NOMO-1 treated with DMSO at 0.1 percent for 48 hours (cell line): ENCODE data around the gene ERICH2.

Experiments used
- DNase-seq: peaks from one replicate; lab custom pipeline; 2025; ENCODE audit not compliant: unreplicated experiment; lab: John Stamatoyannopoulos, UW

ERICH2 gene

GRCh38 chr2:170816504-170817092, 46.4 kb downstream of the ERICH2 start, which contains the start of gene GAD1:
Gene GAD1 (plus strand): TSS chr2:170816887. CDS start chr2:170818592, 1,705 bp downstream.
- peak; percentile 86 for DNase-seq

- DNase-seq: no peak
Observed at GRCh38 chr2:170817093-170818035, 47.2 kb downstream of the ERICH2 start.

DNA sequence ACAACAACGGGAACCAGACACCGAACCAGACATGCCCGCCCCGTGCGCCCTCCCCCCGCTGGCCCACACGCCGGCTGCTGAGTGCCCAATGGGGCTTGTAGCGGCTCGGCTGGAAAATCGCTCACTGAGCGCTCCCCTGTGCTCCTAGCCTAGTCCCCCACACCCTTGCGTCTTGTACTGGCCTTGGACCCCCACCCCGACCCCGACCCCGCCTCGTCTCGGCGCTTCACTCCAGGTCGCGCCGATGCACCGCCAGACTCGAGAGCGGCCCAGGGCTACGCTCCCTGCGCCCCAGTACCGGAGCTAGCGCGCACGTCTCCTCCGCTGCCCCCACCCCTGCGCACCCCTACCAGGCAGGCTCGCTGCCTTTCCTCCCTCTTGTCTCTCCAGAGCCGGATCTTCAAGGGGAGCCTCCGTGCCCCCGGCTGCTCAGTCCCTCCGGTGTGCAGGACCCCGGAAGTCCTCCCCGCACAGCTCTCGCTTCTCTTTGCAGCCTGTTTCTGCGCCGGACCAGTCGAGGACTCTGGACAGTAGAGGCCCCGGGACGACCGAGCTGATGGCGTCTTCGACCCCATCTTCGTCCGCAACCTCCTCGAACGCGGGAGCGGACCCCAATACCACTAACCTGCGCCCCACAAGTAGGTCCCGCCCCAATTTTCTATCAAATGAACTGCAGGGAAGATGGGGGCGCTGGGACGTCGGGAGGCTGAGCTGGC, 48.0 kb downstream of the ERICH2 start:
- DNase-seq: no peak

DNA sequence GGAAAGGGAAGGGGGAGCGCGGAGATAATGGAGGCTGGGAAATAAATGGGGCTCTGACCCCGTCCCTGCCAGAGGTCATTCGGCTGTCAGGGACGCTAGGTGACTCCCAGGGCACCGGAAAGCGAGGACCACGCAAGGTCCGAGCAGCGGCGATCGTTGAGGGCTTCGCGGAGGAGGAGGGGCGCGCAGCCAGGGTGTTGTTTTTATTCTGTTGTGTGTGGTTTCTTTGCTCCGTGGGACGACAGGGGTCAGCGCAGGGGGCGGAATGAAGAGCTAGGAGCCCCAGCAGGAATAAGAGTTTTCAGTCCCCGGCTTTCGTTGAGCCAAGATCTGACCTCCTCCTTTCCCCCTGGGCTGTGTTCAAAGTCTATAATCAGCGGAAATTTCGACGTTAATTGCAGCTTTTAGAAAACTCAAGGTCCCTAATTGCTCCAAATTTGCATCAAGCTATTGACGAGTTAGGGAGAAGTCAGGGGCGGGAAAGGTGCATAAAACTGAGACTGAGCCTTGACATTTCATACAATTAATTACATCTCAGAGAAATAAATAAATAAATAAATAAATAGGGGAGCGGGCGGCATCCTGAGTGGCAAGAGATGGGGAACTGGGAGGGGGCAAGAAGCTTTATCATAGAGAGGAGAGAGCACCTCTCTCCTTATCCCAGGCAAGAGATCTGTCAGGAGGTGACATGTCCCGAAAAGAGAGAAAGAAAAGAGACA, 48.7 kb downstream of the ERICH2 start:
- no peak for DNase-seq

GRCh38 chr2:170819680-170820664, 49.8 kb downstream of the ERICH2 start:
- DNase-seq: no peak

DNA sequence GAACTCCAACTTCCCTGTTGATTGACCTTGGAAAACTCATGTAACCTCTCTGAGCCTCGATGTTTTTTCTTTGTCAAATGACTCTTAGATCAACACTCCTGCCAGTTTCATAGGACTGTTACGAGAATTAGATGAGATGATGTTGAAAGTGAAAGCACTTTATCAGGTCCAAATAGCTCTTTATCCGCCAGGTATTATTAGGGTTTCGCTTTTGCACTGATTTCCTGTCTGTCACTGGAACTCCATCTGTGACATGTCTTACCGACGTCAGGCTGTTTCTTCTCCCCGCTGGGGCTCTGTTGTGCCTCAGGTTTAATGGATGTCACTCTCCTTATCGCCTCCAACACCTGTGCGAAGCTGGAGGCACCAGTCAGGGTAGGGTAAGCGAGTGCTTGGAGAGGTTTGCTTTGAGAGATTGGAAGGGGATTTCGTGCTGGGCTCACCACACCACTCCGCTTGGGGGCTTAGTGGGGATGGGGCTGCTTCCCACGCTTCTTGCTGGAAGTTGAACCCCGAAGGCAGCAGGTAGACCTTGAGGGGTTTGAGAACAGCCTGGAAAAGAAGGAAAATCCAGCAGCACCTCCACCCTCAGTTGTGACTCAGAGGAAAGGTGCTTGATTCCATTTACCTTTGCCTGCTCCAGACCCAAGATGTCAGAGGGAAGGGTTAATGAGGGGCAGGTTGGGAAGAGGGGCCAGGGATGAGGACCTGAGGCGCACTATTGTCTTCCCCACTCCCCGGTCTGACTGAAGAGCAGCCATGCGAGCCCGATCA, 50.8 kb downstream of the ERICH2 start:
- DNase-seq: no peak

- DNase-seq: no peak
Observed at GRCh38 chr2:170821531-170822289, 51.5 kb downstream of the ERICH2 start.

DNA sequence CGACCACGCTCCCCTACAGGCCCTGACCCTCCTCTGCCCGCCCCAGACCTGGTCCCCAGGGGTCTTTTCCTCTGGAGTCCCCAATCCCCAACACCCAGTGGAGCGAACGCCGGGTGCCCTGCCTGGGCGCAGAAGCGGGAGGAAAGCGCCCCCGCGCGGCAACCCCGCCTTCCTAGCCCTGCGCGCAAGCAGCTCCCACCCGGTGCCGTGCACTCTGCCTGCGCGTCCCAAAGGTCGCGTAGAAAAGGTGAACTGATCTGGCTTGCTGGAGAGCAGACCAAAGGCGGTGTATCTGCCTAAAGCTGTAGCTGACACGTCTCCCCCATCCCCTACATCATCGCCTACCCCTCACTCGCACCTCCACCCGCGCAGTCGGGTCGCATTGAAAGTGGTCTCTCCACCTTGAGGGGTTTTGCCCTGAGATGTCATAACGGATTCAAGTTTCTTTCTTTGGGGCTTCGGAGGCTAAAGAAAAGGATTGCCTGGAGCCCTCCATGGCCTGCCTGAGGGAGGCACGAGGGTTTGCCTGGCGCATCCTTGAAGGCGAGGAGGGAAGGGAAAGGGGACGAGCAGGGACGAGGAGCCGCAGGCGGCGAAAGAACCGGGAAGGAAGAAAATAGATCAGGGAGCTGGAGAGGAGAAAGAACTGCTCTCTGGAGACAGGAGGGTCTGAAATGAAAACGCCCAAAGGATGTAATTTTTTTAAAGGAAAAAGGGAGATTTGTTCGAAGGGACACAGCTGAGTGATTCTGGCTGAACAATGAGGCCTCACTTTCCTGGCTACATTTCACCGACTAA, 52.3 kb downstream of the ERICH2 start:
- no peak for DNase-seq

GRCh38 chr2:170823088-170823897, 53.1 kb downstream of the ERICH2 start:
- DNase-seq: peak; percentile 10

GRCh38 chr2:170823898-170824215, 53.7 kb downstream of the ERICH2 start:
- peak; percentile 6 for DNase-seq

DNA sequence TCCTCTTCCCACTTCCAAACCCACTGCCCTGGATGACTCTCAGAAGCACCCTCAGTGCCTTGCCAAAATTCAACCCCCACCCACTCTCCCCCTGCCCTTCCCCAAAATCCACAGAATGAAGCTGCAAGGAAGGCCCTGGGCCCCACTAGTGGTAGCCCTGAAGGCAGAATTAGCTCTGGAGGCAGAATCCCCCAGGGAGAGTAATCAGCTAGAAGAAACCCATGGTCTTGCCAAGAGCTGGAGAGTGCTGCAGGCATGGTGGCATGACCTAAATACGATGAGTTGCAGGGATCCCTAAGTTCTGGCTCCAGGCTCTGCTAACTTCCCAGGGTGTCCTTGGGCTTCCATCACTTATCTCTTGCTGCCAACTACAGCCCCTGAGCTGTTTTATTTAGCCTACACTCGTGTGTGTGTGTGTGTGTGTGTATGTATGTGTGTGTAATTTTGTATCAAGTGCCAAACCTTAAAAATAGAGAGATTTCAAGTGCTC, 54.4 kb downstream of the ERICH2 start:
- no peak for DNase-seq

GRCh38 chr2:170827841-170828532, 57.8 kb downstream of the ERICH2 start:
- DNase-seq: no peak

DNA sequence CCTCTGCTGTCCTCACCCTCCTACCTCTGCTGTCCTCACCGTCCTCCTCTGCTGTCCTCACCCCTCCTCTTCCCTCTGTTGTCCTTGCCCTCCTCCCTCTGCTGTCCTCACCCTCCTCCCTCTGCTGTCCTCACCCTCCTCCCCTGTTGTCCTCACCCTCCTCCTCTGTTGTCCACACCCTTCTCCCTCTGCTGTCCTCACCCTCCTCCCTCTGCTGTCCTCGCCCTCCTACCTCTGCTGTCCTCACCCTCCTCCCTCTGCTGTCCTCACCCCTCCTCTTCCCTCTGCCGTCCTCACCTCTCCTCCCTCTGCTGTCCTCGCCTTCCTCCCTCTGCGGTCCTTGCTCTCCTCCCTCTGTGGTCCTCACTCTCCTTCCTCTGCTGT, 58.3 kb downstream of the ERICH2 start:
- DNase-seq: no peak

- DNase-seq: no peak
Observed at GRCh38 chr2:170829036-170829435, 58.9 kb downstream of the ERICH2 start.

- no peak for DNase-seq
Observed at GRCh38 chr2:170830166-170830565, 60.0 kb downstream of the ERICH2 start.

GRCh38 chr2:170831115-170831514, 60.9 kb downstream of the ERICH2 start:
- no peak for DNase-seq
